GM12864 (cell line): ENCODE results near the gene DDN.
A peak's percentile ranks its signal among the peaks of the same experiment; 100 is the strongest.

Source experiments
- DNase-seq: peaks from one replicate; pipeline ENCODE4 v3.0.0-alpha.2; 2011; ENCODE audit warnings: low read depth
- H3K4me3 ChIP-seq: 2 replicates; pipeline ENCODE4 v1.5.1; 2011; ENCODE audit warnings: mild to moderate bottlenecking, low read depth, low read length, control low read depth
- CTCF ChIP-seq: IDR thresholded peaks from 2 replicates; pipeline ENCODE4 v1.5.1; 2011; ENCODE audit warnings: low read depth, mild to moderate bottlenecking, moderate library complexity, low read length, control low read depth, inconsistent platforms; ENCODE audit errors: missing control alignments

The DDN gene

GRCh38 chr12:48978291-48978740 is 20.9 kb downstream of the DDN start, which contains the start of gene WNT1:
Gene WNT1 (plus strand): TSS chr12:48978322. CDS start chr12:48978651, 329 bp downstream.
- H3K4me3 ChIP-seq, result no peak within 1 kb of the TSS; the same call in none of the 2 replicates
- TF ChIP-seq CTCF, result no peak
- no peak for DNase-seq

DNA sequence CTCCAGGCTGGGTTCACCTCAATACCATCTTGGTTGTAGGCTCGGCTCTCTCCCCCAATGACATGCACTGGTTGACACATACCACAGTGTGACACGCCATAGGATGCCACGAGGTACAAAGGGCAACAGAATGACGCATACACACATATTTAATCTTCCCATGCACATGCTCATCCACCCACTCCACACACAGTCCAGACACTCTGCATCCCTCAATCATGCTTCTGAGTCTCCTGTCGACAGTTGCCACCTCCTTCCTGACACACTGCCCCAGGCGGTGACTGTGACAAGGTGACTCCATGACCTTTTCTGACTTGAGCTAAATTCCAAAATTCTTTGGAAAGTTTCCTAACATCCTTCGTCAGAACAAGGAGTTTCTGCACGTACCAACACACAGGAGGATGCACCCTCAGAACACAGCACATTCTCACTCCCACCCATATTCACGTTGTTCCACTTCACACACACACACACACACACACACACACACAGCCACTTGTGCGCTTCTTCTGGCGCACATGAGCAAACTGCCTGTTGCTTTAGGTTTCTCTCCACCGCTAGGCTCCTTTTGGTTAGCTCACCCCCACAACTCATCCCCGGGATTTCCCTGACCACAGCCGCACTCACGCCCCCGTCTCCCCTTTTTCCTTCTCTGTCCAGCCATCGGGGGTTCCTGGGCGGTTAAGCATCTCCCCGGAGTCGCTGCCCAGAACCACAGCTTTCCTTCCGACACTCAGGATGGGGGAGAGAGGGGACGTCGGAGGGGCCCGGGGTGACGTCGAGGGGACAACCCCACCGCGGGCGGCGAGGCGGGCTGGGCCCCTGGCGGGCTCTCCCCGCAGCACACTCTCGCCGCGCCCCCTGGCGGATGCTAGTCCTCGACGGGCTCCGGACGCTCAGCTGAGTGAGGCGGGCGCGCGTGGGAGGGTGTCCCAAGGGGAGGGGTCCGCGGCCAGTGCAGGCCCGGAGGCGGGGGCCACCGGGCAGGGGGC is 21.6 kb downstream of the DDN start:
- peak; percentile 84 for TF ChIP-seq CTCF
- no peak for DNase-seq
- no peak overlapping the region for H3K4me3 ChIP-seq

GRCh38 chr12:48973941-48974673 is 25.1 kb downstream of the DDN start:
- peak; percentile 78 for TF ChIP-seq CTCF
- DNase-seq, result no peak
- no peak overlapping the region for H3K4me3 ChIP-seq

DNA sequence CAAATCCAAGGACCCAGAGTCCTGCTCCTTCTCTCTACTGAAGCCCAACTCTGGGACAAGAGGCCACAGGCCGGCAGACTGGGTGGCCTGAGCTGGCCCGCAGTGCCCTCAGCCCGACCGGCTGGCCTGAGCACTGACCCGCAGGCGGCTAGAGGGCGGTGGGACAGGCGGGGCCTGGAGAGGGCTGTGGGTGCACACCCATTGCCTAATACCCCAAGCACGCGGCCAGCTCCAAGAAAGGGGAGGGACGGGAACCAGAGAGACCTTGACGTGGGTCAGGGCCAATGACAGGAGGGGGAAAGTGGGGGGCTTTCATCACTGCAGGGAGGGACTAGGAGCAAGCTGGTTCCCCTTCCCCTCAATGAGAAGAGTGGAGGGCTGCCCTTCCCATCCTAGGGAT is 25.6 kb downstream of the DDN start:
- TF ChIP-seq CTCF, result no peak
- DNase-seq, result no peak
- H3K4me3 ChIP-seq, result no peak overlapping the region

DNA sequence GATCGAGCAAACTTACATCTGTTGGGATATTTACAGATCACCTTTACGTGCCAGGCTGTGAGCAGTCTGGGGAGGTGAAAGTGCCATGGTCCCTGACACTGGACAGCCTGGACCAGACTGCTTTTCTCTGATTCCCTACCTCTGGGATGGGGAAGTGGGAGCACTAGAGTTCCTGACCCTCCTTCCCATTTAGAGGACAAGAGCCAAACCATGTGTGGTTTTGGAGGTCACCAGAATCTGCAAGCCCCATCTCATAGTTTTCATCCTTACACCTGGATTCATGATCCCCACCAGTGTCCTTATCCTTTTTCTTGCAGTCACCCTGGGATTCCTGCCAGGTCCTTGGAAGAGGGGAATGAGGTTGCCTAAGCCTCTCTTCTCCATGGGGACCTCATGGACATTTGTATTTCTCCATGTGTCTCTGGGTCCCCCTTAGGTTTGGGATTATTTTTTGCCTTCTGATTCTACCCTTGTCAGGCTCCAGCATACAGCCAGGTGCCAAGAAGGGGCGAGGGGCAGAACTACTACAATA is 26.2 kb downstream of the DDN start:
- no peak overlapping the region for H3K4me3 ChIP-seq
- DNase-seq, result no peak
- TF ChIP-seq CTCF, result no peak

DNA sequence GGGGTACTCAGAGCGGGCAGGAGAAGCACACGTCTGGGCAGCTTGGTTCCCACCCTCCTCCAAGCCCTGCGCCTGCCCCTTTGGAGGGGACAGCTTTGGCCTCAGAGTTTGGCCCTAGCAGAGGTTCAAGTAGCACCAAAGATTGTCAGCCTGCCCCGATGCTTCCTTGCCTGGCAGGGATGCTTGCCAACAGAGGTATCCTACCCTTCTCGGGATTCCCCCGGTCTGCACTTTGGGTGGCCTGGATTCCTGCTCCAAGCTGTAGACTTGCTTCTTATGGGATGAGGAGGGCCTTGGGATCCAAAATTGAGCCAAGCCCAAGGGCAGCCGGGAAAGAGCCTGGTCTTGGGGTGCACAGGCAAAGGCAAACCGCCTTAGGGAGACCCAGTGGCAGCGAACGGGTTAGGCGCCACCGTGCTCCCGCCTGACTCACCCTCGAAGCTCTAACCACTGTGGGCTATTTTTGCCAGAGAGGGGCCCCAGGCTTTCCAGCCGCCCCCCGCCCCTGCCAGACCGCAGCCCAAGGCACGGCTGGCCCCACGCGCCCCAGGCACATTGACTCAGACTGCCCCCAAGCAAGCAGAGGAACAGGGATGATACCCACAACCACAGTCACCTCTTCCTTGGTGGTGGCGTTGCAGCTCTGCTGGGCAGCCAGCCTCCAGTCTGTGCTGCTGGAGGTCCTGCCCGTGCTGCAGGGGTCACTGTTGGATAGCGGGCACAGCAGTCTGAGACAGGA is 26.8 kb downstream of the DDN start:
- no peak for DNase-seq
- no peak for TF ChIP-seq CTCF
- no peak overlapping the region for H3K4me3 ChIP-seq
